Measurements from ENCODE around the gene FBXL20. TPM values are rescaled to one million over a fixed set of nuclear protein-coding genes. Genes with fewer than 3 reads are reported as not detected.

FBXL20 gene
- total and polyA plus RNA-seq, 2 of the 8 experiments (the other 6 are each of a cell fraction or from before 2014, with no cell fraction given): 5.5 to 11.0 TPM

DNA sequence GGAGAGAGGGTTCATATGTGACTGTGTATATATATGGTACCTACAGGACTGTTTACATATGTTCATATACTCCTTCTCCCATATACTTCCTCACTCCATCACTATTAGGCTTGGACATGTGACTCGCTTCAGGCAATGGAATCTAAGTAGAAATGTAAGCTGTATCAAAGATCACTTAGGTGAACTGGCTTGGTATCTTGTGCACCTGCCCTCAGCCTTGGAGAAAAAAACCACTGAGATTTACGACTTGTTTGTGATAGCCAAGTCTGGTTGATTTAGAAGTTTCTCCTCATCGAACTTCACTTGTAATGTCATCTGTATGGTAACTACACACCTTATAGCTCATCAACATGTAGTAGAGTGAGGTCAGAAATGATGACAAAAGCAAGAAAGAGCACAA is 59.9 kb downstream of the FBXL20 start (continued):
- TF ChIP-seq, protein P1, sequence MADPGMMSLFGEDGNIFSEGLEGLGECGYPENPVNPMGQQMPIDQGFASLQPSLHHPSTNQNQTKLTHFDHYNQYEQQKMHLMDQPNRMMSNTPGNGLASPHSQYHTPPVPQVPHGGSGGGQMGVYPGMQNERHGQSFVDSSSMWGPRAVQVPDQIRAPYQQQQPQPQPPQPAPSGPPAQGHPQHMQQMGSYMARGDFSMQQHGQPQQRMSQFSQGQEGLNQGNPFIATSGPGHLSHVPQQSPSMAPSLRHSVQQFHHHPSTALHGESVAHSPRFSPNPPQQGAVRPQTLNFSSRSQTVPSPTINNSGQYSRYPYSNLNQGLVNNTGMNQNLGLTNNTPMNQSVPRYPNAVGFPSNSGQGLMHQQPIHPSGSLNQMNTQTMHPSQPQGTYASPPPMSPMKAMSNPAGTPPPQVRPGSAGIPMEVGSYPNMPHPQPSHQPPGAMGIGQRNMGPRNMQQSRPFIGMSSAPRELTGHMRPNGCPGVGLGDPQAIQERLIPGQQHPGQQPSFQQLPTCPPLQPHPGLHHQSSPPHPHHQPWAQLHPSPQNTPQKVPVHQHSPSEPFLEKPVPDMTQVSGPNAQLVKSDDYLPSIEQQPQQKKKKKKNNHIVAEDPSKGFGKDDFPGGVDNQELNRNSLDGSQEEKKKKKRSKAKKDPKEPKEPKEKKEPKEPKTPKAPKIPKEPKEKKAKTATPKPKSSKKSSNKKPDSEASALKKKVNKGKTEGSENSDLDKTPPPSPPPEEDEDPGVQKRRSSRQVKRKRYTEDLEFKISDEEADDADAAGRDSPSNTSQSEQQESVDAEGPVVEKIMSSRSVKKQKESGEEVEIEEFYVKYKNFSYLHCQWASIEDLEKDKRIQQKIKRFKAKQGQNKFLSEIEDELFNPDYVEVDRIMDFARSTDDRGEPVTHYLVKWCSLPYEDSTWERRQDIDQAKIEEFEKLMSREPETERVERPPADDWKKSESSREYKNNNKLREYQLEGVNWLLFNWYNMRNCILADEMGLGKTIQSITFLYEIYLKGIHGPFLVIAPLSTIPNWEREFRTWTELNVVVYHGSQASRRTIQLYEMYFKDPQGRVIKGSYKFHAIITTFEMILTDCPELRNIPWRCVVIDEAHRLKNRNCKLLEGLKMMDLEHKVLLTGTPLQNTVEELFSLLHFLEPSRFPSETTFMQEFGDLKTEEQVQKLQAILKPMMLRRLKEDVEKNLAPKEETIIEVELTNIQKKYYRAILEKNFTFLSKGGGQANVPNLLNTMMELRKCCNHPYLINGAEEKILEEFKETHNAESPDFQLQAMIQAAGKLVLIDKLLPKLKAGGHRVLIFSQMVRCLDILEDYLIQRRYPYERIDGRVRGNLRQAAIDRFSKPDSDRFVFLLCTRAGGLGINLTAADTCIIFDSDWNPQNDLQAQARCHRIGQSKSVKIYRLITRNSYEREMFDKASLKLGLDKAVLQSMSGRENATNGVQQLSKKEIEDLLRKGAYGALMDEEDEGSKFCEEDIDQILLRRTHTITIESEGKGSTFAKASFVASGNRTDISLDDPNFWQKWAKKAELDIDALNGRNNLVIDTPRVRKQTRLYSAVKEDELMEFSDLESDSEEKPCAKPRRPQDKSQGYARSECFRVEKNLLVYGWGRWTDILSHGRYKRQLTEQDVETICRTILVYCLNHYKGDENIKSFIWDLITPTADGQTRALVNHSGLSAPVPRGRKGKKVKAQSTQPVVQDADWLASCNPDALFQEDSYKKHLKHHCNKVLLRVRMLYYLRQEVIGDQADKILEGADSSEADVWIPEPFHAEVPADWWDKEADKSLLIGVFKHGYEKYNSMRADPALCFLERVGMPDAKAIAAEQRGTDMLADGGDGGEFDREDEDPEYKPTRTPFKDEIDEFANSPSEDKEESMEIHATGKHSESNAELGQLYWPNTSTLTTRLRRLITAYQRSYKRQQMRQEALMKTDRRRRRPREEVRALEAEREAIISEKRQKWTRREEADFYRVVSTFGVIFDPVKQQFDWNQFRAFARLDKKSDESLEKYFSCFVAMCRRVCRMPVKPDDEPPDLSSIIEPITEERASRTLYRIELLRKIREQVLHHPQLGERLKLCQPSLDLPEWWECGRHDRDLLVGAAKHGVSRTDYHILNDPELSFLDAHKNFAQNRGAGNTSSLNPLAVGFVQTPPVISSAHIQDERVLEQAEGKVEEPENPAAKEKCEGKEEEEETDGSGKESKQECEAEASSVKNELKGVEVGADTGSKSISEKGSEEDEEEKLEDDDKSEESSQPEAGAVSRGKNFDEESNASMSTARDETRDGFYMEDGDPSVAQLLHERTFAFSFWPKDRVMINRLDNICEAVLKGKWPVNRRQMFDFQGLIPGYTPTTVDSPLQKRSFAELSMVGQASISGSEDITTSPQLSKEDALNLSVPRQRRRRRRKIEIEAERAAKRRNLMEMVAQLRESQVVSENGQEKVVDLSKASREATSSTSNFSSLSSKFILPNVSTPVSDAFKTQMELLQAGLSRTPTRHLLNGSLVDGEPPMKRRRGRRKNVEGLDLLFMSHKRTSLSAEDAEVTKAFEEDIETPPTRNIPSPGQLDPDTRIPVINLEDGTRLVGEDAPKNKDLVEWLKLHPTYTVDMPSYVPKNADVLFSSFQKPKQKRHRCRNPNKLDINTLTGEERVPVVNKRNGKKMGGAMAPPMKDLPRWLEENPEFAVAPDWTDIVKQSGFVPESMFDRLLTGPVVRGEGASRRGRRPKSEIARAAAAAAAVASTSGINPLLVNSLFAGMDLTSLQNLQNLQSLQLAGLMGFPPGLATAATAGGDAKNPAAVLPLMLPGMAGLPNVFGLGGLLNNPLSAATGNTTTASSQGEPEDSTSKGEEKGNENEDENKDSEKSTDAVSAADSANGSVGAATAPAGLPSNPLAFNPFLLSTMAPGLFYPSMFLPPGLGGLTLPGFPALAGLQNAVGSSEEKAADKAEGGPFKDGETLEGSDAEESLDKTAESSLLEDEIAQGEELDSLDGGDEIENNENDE (IDR thresholded peaks at IDR 0.05; ENCODE audit: insufficient replicate concordance, low read length): no peak
- TF ChIP-seq CHD1 (IDR thresholded peaks at IDR 0.05; ENCODE audit: low read depth, low read length): no peak
- TF ChIP-seq CREB1 (IDR thresholded peaks at IDR 0.05): no peak
- no peak for TF ChIP-seq BCL11A (IDR thresholded peaks at IDR 0.05; ENCODE audit: low read depth in 2 of 2, low read length in 2 of 2)
- TF ChIP-seq FOSL1 (IDR thresholded peaks at IDR 0.05; ENCODE audit: insufficient read depth, low read depth, low read length): no peak
- TF ChIP-seq GTF2F1 (IDR thresholded peaks at IDR 0.05; ENCODE audit: borderline replicate concordance, low read depth, low read length): no peak
- TF ChIP-seq SIX5 (IDR thresholded peaks at IDR 0.05; ENCODE audit: low read depth, low read length): no peak
- TF ChIP-seq, protein P2, sequence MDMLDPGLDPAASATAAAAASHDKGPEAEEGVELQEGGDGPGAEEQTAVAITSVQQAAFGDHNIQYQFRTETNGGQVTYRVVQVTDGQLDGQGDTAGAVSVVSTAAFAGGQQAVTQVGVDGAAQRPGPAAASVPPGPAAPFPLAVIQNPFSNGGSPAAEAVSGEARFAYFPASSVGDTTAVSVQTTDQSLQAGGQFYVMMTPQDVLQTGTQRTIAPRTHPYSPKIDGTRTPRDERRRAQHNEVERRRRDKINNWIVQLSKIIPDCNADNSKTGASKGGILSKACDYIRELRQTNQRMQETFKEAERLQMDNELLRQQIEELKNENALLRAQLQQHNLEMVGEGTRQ (IDR thresholded peaks at IDR 0.05; ENCODE audit: low read length): no peak

All from H1 (cell line).